Effector memory CD4-positive, alpha-beta T cell (primary cell): ENCODE measurements around the gene UCHL1.
"Not testable (repeated sequence)": the region's sequence is repeated elsewhere in the genome, so short reads cannot be mapped to it uniquely, and the experiment has no call there.

Experiments used
- DNase-seq, 3 donors: peaks; one replicate each; pipeline ENCODE4 v3.0.0-alpha.2; 2020
- H3K27ac ChIP-seq: 2 replicates; pipeline ENCODE4 v1.7.0; 2013; ENCODE audit warnings: mild to moderate bottlenecking, low read length, moderate library complexity; ENCODE audit not compliant: insufficient read depth, poor library complexity, severe bottlenecking
- H3K27me3 ChIP-seq: replicated peaks from 2 replicates; pipeline ENCODE4 v1.7.0; 2013; ENCODE audit warnings: mild to moderate bottlenecking, low read length; ENCODE audit not compliant: insufficient read depth, control insufficient read depth, poor library complexity, severe bottlenecking
- H3K36me3 ChIP-seq: 2 replicates; pipeline ENCODE4 v1.7.0; 2013; ENCODE audit warnings: mild to moderate bottlenecking, low read length, moderate library complexity; ENCODE audit not compliant: control insufficient read depth, insufficient read depth
- H3K4me1 ChIP-seq: 2 replicates; pipeline ENCODE4 v1.7.0; 2013; ENCODE audit warnings: low read length, mild to moderate bottlenecking; ENCODE audit not compliant: control insufficient read depth, insufficient read depth, poor library complexity, severe bottlenecking
- H3K4me3 ChIP-seq: 2 replicates; pipeline ENCODE4 v1.7.0; 2013; ENCODE audit warnings: low read length, low read depth, mild to moderate bottlenecking; ENCODE audit not compliant: insufficient read depth, poor library complexity, severe bottlenecking
- H3K9me3 ChIP-seq: 2 replicates; pipeline ENCODE4 v1.7.0; 2013; ENCODE audit warnings: mild to moderate bottlenecking, low read length, moderate library complexity; ENCODE audit not compliant: control insufficient read depth

UCHL1 gene

GRCh38 chr4:41303372-41304118 lies 46.8 kb downstream of the UCHL1 start:
- no peaks in the 10 kb centered on the region for H3K9me3 ChIP-seq
- no peak for DNase-seq
- no peaks in the 10 kb centered on the region for H3K27me3 ChIP-seq
- H3K4me1 ChIP-seq, result no peaks in the 10 kb centered on the region
- no peak overlapping the region for H3K4me3 ChIP-seq
- H3K36me3 ChIP-seq, result no peaks in the 10 kb centered on the region
- H3K27ac ChIP-seq, result no peak overlapping the region

GRCh38 chr4:41304221-41304620 lies 47.5 kb downstream of the UCHL1 start:
- no peak for DNase-seq
- H3K4me1 ChIP-seq, result no peaks in the 10 kb centered on the region
- H3K4me3 ChIP-seq, result no peak overlapping the region
- H3K9me3 ChIP-seq, result no peaks in the 10 kb centered on the region
- no peaks in the 10 kb centered on the region for H3K27me3 ChIP-seq
- H3K36me3 ChIP-seq, result no peaks in the 10 kb centered on the region
- H3K27ac ChIP-seq, result no peak overlapping the region

GRCh38 chr4:41305476-41305875 lies 48.7 kb downstream of the UCHL1 start:
- DNase-seq, result no peak
- Histone ChIP-seq H3K9me3 (no peaks in the 10 kb centered on the region), H3K4me1 (no peaks in the 10 kb centered on the region)

GRCh38 chr4:41307638-41308037 lies 50.9 kb downstream of the UCHL1 start:
- DNase-seq, result no peak
- Histone ChIP-seq H3K27ac (no peak overlapping the region), H3K36me3 (no peaks in the 10 kb centered on the region), H3K4me3 (no peak overlapping the region), H3K27me3 (no peaks in the 10 kb centered on the region), H3K9me3 (no peaks in the 10 kb centered on the region), H3K4me1 (no peaks in the 10 kb centered on the region)

More at GRCh38 chr4:41305476-41305875, 48.7 kb downstream of the UCHL1 start:
- Histone ChIP-seq H3K27ac (no peak overlapping the region), H3K36me3 (no peaks in the 10 kb centered on the region), H3K27me3 (no peaks in the 10 kb centered on the region), H3K4me3 (no peak overlapping the region)

- no peaks in the 10 kb centered on the region for H3K9me3 ChIP-seq
- H3K4me3 ChIP-seq, result no peak overlapping the region
- no peak overlapping the region for H3K27ac ChIP-seq
- H3K4me1 ChIP-seq, result no peaks in the 10 kb centered on the region
- H3K36me3 ChIP-seq, result no peaks in the 10 kb centered on the region
- H3K27me3 ChIP-seq, result no peaks in the 10 kb centered on the region
- no peak for DNase-seq
Measured at GRCh38 chr4:41308398-41308797, 51.7 kb downstream of the UCHL1 start.

- H3K9me3 ChIP-seq, H3K27me3 ChIP-seq, DNase-seq, H3K36me3 ChIP-seq, H3K4me1 ChIP-seq, H3K27ac ChIP-seq, H3K4me3 ChIP-seq: not testable (repeated sequence)
Measured at GRCh38 chr4:41315426-41315825, 58.7 kb downstream of the UCHL1 start.

GRCh38 chr4:41315862-41316261 lies 59.1 kb downstream of the UCHL1 start:
- no peaks in the 10 kb centered on the region for H3K36me3 ChIP-seq
- no peak overlapping the region for H3K27ac ChIP-seq
- H3K27me3 ChIP-seq, result no peaks in the 10 kb centered on the region
- no peak overlapping the region for H3K4me3 ChIP-seq
- DNase-seq, result no peak
- no peaks in the 10 kb centered on the region for H3K9me3 ChIP-seq
- no peaks in the 10 kb centered on the region for H3K4me1 ChIP-seq
